Adrenal gland (tissue), 12 donors: Measurements from ENCODE around the gene ATP11A. TPM values are rescaled to one million over a fixed set of nuclear protein-coding genes. Genes with fewer than 3 reads are reported as not detected.

ENCODE experiments used
- DNase-seq, 7 donors: peaks; one replicate each; pipeline ENCODE4 v3.0.0-alpha.2; 2019 to 2020
- H3K27ac ChIP-seq, 5 donors: fragments of 200-600 bp; sonication (generic) in 4 of 5; 1 replicate in 3 of 5; 2 replicates in 2 of 5; pipeline versions ENCODE4 v1.5.1 to v1.8.0; 2016 to 2020; ENCODE audit warnings: mild to moderate bottlenecking in 1 of 5
- H3K27me3 ChIP-seq: fragments of 200-600 bp; 2 replicates; pipeline ENCODE4 v1.8.0; 2021
- H3K36me3 ChIP-seq, 2 donors: fragments of 200-600 bp; replicated peaks in 1 of 2; 1 replicate in 1 of 2; 2 replicates in 1 of 2; pipeline versions ENCODE4 v1.5.1 to v1.8.0; 2018 to 2022
- H3K4me1 ChIP-seq, 2 donors: fragments of 200-600 bp; replicated peaks in 1 of 2; 1 replicate in 1 of 2; 2 replicates in 1 of 2; pipeline versions ENCODE4 v1.5.1 to v1.8.0; 2018 to 2021
- H3K4me3 ChIP-seq, 4 donors: fragments of 200-600 bp; sonication (generic) in 3 of 4; one replicate each; pipeline ENCODE4 v1.5.1; 2016 to 2018
- H3K9me3 ChIP-seq, 3 donors: fragments of 200-600 bp; sonication (generic) in 1 of 3; replicated peaks in 1 of 3; 1 replicate in 2 of 3; 2 replicates in 1 of 3; pipeline versions ENCODE4 v1.5.1 to v1.8.0; 2016 to 2021
- POLR2A ChIP-seq, 2 donors: fragments of 450-650 bp; IDR thresholded peaks; one replicate each; pipeline ENCODE4 v1.6.1; 2017; ENCODE audit warnings: antibody characterized with exemption in 2 of 2, mild to moderate bottlenecking in 2 of 2, moderate library complexity in 1 of 2
- WGBS, 4 donors: extraction: QIAGEN DNeasy Blood & Tissue Kit in 2 of 4; methylation state at CpG; one replicate each; pipeline versions ENCODE4 v1.1.5 to v1.1.7; 2013 to 2017; 5-methylcytosine and 5-hydroxymethylcytosine counted together
- intact Hi-C, 2 donors: fragments of 100-400 bp; cut with DNase I; formaldehyde crosslinking; loops; one replicate each; pipeline versions ENCODE4 v1.14.1 to v1.15.0; 2022 to 2023
- polyA plus RNA-seq, 3 donors: library from polyadenylated mRNA; stranded (reverse); fragments of 200-250 nt in 2 of 3; fragments of 350-450 nt in 1 of 3; fragmentation: Illumina TruSeq in 1 of 3; extraction: RNeasy Lipid Tissue Mini Kit (QIAGEN cat#74804) in 1 of 3; gene quantifications; one replicate each; pipeline ENCODE4 v1.2.3, GENCODE V29; 2013 to 2014
- total RNA-seq, 9 donors: library from RNA; depleted of rRNA in 4 of 9; stranded (reverse); fragments of >200 nt in 4 of 9; fragments of 120-200 nt in 1 of 9; fragmentation: NEBNext Ultra II Directional in 1 of 9; extraction: Animal tissue kit (Norgen Biotek cat#: 25700) in 1 of 9; gene quantifications; one replicate each; pipeline versions ENCODE4 v1.1.0 to v1.2.4, GENCODE V29; 2013 to 2023
- TF ChIP-seq, protein P1 (sequence below), 6 experiments: fragments of 450-650 bp in 4 of 6; fragments of 200-600 bp in 2 of 6; sonication (generic) in 1 of 6; IDR thresholded peaks; 1 replicate in 5 of 6; 2 replicates in 1 of 6; pipeline versions ENCODE4 v1.5.1 to v1.8.0; 2016 to 2021; ENCODE audit warnings: antibody characterized with exemption in 6 of 6, mild to moderate bottlenecking in 2 of 6, moderate library complexity in 1 of 6
- donor health status: healthy with polysubstance abuse.
- donor health status: Bipolar disorder and iron deficiency.
- donor health status: DM: yes; HTN: yes; CAD: no.
- donor health status: DM: no; HTN: no; CAD: no.
- donor health status: DM: no; HTN: no; CAD: no.
- donor health status: DM: yes; HTN: yes; CAD: no.

The ATP11A gene
- total and polyA plus RNA-seq, 12 donors = 6.0 to 94.1 (median 29.8) TPM

DNA sequence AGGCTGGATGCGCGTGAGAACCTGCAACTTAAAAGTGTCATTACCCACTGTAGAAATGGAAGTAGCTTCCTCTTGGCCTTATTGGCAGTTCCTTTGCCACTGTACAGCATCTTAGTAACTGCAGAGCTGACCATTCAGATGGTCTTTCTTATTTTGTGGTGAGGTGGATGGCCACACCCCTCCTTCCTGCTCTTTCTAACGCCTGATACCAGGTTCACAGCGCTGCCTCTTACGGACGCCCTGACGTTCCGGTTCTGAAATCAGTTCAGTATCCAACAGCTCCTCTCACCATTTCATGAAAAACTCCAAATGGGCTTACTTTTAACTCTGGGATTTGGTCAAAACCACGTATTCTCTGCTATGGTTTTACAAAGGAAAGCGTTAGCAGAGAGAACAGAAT is 134.6 kb downstream of the ATP11A start:
- peaks cover 0 to 51% of the 10 kb centered on the region in 2 donors for H3K36me3 ChIP-seq
- intact Hi-C loops = no loop called here
- 88 to 94% (median 91%) methylated on average over 10 of the region's 10 CpGs for WGBS, 4 donors

DNA sequence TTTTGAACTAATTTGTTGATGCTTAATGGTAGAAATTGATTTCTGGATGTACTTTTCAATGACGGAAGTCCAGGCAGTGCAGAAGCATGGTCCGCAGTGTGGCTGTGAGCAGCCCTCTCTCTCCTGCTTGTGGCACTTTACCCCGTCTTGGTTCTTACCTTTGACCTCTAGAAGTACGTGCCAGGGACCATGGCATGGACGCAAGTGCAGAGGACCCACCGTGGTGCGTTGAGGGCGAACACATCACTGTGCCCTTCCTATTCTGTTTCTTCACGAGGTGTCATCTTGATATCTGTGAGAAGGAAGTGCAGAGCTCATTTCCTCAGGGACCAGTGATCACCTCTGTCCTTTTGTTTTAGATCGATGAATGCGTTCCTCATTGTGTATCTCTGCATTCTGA is 135.2 kb downstream of the ATP11A start:
- peaks cover 0 to 45% of the 10 kb centered on the region in 2 donors for H3K36me3 ChIP-seq
- no peaks in the 10 kb centered on the region for H3K9me3 ChIP-seq
- H3K27me3 ChIP-seq = no peaks in the 10 kb centered on the region
- DNase-seq = no peak
- WGBS, 4 donors = 88 to 91% (median 90%) methylated on average over 11 of the region's 11 CpGs
- no peak for TF ChIP-seq POLR2A (IDR thresholded peaks at IDR 0.05)
- TF ChIP-seq, protein P1, sequence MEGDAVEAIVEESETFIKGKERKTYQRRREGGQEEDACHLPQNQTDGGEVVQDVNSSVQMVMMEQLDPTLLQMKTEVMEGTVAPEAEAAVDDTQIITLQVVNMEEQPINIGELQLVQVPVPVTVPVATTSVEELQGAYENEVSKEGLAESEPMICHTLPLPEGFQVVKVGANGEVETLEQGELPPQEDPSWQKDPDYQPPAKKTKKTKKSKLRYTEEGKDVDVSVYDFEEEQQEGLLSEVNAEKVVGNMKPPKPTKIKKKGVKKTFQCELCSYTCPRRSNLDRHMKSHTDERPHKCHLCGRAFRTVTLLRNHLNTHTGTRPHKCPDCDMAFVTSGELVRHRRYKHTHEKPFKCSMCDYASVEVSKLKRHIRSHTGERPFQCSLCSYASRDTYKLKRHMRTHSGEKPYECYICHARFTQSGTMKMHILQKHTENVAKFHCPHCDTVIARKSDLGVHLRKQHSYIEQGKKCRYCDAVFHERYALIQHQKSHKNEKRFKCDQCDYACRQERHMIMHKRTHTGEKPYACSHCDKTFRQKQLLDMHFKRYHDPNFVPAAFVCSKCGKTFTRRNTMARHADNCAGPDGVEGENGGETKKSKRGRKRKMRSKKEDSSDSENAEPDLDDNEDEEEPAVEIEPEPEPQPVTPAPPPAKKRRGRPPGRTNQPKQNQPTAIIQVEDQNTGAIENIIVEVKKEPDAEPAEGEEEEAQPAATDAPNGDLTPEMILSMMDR (IDR thresholded peaks at IDR 0.05) = no peak
- no peaks in the 10 kb centered on the region for H3K4me1 ChIP-seq
- intact Hi-C loops = no loop called here
- H3K4me3 ChIP-seq = no peak overlapping the region
- H3K27ac ChIP-seq = no peak overlapping the region

More for the DNA sequence above, 134.6 kb downstream of the ATP11A start:
- H3K4me3 ChIP-seq = no peak overlapping the region
- no peak for TF ChIP-seq POLR2A (IDR thresholded peaks at IDR 0.05)
- TF ChIP-seq, protein P1 (IDR thresholded peaks at IDR 0.05) = no peak
- H3K27ac ChIP-seq = no peak overlapping the region
- no peaks in the 10 kb centered on the region for H3K27me3 ChIP-seq
- no peak for DNase-seq
- no peaks in the 10 kb centered on the region for H3K9me3 ChIP-seq
- no peaks in the 10 kb centered on the region for H3K4me1 ChIP-seq

GRCh38 chr13:112825875-112826274 is 136.0 kb downstream of the ATP11A start:
- no peak for DNase-seq
- no peaks in the 10 kb centered on the region for H3K4me1 ChIP-seq
- H3K36me3 ChIP-seq = peaks cover 0 to 39% of the 10 kb centered on the region in 2 donors
- TF ChIP-seq, protein P1 (IDR thresholded peaks at IDR 0.05) = no peak
- no peak for TF ChIP-seq POLR2A (IDR thresholded peaks at IDR 0.05)
- no peaks in the 10 kb centered on the region for H3K27me3 ChIP-seq
- WGBS, 4 donors = 94 to 97% (median 95%) methylated on average over 5 to 6 of the region's 6 CpGs
- H3K9me3 ChIP-seq = no peaks in the 10 kb centered on the region
- H3K27ac ChIP-seq = no peak overlapping the region
- no peak overlapping the region for H3K4me3 ChIP-seq
- intact Hi-C loops = no loop called here

DNA sequence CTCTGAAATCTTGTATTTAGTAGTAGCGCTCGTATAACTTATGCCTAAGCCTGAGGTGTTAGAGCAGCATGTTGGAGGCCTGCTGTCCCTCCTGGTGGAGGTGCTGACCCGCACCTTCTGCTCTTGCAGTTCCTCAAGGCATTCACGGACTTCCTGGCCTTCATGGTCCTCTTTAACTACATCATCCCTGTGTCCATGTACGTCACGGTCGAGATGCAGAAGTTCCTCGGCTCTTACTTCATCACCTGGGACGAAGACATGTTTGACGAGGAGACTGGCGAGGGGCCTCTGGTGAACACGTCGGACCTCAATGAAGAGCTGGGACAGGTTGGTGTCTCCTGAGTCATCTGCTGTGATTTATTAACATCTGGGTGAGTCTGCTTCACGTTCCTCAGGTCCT is 136.7 kb downstream of the ATP11A start:
- Histone ChIP-seq H3K4me1 (no peaks in the 10 kb centered on the region), H3K27ac (no peak overlapping the region), H3K9me3 (no peaks in the 10 kb centered on the region), H3K27me3 (no peaks in the 10 kb centered on the region), H3K36me3 (peaks cover 0 to 42% of the 10 kb centered on the region in 2 donors), H3K4me3 (no peak overlapping the region)
- TF ChIP-seq, protein P1 (IDR thresholded peaks at IDR 0.05) = no peak
- TF ChIP-seq POLR2A (IDR thresholded peaks at IDR 0.05) = no peak
- DNase-seq = no peak
- WGBS, 4 donors = 92 to 96% (median 93%) methylated on average over 13 to 14 of the region's 14 CpGs
- intact Hi-C loops = no loop called here
